GM19372 (cell line): ENCODE data around the gene HSPA1L.

Experiments used
- ATAC-seq: cut with Tn5 transposase; IDR thresholded peaks from one replicate; pipeline ENCODE4 v1.9.1; 2021; ENCODE audit warnings: mild to moderate bottlenecking, low read depth, moderate library complexity; ENCODE audit not compliant: unreplicated experiment

Gene HSPA1L

DNA sequence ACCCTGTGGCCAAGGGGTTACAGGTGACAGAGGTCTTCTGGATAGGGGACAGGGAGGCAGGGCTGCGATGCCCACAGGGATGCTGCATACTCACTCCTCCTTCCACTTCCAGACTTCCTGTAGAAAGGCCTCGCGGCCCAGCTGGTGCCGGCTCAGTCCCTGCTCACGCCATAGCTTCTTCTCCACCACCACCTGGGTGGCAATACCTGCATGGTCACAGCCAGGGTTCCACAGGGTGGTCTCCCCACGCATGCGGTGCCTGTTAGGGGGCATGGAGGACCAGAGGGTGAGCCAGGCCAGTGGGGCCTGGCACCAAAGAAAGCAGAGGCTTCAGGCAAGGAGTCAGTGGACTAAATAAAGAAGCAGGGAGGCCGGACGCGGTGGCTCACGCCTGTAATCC lies 29.6 kb downstream of the HSPA1L start:
- ATAC-seq: no peak

DNA sequence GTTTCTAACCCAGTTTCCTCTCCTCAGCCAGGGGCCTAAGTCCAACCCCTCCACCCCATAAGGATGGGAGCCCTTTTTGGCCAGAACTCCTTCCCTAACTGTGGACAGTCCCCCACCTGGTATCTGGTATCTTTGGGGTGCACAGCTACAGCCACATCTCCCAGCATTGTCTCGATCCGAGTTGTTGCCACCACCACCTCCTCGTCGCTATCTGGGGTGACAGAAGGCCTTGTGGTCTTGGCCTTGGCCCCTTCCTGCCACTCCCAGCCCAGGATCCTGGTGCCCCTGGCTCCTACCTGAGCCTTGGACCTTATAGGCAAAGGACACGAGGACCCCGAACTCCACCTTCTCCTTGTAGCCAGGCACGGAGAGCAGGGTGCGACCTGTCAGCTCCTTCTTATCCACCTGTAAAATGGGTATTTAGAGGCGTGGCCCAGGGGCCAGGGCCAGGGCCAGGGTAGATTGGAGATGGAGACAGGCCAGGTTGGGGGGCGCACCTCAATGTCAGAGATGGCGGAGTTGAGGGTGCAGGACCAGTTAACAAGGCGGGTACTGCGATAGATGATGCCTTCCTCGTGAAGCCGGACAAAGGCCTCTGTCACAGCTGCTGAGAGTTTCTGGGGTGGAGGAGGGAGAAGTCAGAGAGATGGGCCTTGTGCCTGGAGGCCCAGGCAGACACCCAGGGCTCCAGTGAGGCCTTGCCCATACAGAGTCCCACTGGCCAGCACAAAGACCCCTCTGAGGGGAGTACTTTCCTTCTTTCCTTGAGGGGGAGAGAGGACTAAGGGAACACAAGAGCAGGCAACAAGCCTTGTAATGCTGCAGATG lies 30.8 kb downstream of the HSPA1L start:
- ATAC-seq: no peak

DNA sequence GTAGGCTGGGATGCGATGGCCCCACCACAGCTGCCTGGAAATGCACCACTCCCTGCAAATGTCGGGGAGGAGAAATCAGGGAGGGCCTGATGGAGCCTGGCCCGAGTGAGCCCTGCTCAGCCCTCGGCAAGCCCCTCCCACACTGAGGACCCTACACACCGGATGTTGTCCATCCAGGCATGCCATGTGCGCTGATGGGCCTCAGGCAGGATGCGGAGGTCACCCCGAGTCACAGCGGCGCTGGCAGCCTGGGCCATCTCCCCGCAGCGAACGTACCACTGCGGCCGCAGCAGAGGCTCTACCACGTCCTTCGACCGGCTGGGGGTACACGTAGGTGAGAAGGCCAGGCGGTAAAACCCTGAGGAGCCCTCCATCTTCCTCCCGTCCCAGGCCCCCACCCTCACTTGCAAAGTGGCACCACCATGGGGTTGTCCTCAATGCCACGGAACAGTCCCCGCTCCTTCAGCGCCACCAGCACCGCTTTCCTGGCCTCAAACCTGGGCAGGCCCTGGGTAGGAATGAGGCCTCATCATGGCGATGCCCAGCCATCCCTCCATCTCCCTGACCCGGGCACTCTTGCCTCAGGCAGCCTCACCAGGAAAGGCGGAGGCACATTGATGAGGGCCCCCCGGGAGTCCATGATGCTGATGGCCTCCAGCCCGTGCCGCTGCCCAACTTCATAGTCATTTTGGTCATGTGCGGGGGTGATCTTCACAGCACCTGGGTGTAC lies 32.8 kb downstream of the HSPA1L start:
- no peak for ATAC-seq

GRCh38 chr6:31781244-31782125 lies 33.6 kb downstream of the HSPA1L start:
- ATAC-seq: no peak

- ATAC-seq: no peak
These were observed 34.4 kb downstream of the HSPA1L start for GRCh38 chr6:31780507-31781243.

DNA sequence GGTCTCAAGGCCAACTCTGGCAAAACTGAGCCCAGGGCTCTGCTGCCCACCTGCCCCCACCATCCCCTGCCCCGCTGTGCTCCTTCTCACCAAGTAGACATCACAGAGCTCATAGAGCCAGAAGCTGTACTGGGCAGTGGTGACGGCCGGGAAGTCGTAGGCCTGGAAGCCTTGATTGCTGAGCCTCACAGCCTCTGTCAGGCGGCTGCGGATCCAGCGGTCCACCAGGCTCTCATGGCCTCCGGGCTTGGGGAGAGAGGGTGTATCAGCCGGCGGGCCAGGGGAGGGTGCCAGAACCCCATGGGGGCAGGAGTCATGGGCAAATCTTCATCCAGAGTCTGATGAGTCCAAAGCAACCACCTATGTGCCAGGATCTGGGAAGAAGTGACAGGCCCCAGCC lies 35.2 kb downstream of the HSPA1L start:
- no peak for ATAC-seq

DNA sequence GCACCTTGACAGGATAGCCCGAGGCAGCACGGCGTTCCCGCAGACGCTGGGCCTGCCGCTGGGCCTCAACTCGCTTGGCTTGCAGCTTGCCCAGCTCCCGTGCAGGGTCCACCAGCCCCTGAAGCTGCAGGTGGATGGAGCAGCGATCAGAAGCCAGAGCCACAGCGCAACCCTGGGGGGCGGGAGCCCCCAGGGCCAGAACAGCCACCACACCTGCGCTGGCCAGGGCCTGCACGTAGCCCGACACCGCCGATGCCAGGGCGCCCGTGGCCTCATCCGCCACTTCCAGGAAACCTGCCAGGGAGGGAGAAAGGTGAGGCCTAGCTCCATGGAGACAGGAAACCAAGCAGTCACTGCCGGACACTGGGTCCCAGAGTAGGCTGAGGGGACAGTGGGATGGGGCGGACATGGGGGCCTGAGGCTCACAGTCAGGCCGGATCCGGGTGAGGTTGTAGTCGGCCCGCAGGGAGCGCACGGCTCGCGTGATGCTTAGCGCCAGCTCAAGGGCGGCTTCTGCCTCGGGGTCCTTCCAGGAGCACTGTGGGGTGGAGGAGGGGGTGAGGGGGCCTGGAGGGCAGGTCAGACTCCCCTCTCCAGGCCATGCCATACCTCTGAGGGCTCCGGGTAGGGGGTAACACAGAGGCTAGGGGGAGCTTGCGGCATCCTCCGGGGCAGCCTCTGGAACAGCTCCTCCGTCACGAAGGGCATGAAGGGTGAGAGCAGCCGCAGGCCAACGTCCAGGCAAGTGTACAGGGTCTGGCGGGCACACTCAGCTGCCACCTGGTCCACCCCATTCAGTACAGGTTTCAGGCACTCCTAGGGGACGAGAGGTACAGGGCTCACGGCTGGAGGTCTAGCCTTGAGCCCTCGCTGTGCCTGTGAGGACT lies 35.8 kb downstream of the HSPA1L start:
- ATAC-seq: no peak

- no peak for ATAC-seq
These were observed 36.9 kb downstream of the HSPA1L start for GRCh38 chr6:31778193-31778592.

DNA sequence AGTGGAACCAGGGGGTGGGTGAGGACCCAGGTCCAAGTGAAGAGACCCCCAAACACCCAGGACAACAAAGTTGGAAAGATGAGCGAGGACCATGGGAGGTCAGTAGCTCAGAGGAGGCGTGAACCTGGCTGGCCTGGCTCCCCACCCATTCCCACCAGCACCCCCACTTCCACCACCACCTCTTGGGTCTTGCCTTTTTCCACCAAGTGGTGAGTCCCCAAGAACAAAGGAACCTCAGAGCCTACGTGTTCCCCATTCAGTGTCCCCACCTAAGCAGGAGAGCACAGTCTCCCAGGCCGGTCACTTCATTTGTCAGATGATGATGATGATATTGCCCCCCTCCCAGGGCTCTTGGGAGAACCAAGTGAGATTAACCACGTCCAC lies 37.4 kb downstream of the HSPA1L start:
- no peak for ATAC-seq

- ATAC-seq: peak; percentile 75
These were observed 38.0 kb downstream of the HSPA1L start, which contains the start of gene VWA7 for GRCh38 chr6:31776989-31777666. TSS of gene VWA7 (minus strand) at chr6:31777328. CDS start at chr6:31776779, 549 bp downstream.

- ATAC-seq: no peak
These were observed 38.5 kb downstream of the HSPA1L start for GRCh38 chr6:31776485-31776988.

- ATAC-seq: no peak
These were observed 39.2 kb downstream of the HSPA1L start for GRCh38 chr6:31775633-31776484.

- no peak for ATAC-seq
These were observed 39.9 kb downstream of the HSPA1L start for GRCh38 chr6:31775184-31775583.

- ATAC-seq: no peak
These were observed 43.1 kb downstream of the HSPA1L start for GRCh38 chr6:31771992-31772358.

DNA sequence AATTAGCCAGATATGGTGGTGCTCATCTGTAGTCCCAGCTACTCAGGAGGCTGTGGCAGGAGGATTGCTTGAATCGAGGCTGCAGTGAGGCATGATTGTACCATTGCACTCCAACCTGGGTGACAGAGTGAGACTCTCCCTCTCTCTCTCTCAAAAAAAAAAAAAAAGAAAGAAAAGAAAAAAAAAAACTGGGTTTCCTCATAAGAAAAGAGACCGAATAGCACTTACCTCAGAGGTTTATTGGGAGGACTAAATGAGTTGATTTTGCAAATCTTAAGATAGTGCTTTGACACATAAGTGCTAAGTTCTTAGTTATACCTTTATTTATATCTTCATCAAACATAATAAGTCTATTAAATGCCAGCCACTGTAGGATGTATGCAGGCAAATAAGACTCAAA lies 44.2 kb downstream of the HSPA1L start:
- ATAC-seq: no peak

DNA sequence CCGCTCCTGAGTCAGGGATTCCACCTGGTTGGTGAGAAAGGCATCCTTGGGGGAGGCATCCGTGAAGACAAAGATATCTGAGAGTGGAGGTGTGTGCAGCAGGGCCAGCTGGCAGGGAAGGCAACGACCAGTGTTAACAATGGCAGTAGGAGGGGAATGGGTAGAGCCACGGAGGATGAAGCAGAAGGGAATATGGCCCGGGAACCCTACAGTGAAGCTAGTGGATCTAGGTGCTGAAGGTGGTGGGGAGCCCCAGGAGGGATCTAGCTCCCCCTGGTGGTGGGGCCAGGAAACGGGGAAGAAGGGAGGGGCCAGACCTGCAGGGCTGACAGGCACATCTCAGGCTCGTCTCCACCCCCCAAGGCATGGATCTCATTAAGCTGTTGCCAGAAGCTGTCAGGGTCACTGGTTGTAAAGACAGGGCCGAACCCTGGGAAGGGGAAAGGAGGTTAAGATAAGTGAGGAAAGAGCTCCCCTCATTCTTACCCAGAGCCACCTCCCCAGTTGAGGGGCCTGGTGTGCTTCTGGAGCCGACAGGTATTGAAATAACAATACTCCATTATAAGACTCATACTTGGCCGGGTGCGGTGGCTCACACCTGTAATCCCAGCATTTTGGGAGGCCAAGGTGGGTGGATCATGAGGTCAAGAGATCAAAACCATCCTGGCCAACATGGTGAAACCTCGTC lies 45.3 kb downstream of the HSPA1L start:
- no peak for ATAC-seq
